ENCODE measurements around the gene SLC24A3. TPM values are rescaled to one million over a fixed set of nuclear protein-coding genes. Genes with fewer than 3 reads are reported as not detected.

SLC24A3 gene
- total and polyA plus RNA-seq, 12 donors, result 0.21 to 2.6 (median 0.84) TPM

GRCh38 chr20:19354950-19355349 is 142.5 kb downstream of the SLC24A3 start:
- peaks cover 0 to 8% (median 0%) of the 10 kb centered on the region in 7 donors for H3K27me3 ChIP-seq
- 78 to 81% methylated on average over 3 of the region's 3 CpGs for WGBS, 2 donors
- no peaks in the 10 kb centered on the region for H3K9me3 ChIP-seq
- TF ChIP-seq CTCF (IDR thresholded peaks at IDR 0.05), result no peak
- intact Hi-C loops (cut with DNase I), result no loop called here
- no peaks in the 10 kb centered on the region for H3K36me3 ChIP-seq
- no peak overlapping the region for H3K4me3 ChIP-seq
- H3K27ac ChIP-seq, result no peak overlapping the region
- H3K4me1 ChIP-seq, result no peaks in the 10 kb centered on the region
- ATAC-seq (no peak), DNase-seq (no peak)

GRCh38 chr20:19361790-19362189 is 149.3 kb downstream of the SLC24A3 start:
- intact Hi-C loops (cut with DNase I), result no loop called here
- Histone ChIP-seq H3K4me1 (peaks cover 0 to 12% (median 0%) of the 10 kb centered on the region in 9 donors), H3K27ac (no peak overlapping the region), H3K9me3 (no peaks in the 10 kb centered on the region), H3K36me3 (no peaks in the 10 kb centered on the region), H3K27me3 (no peaks in the 10 kb centered on the region), H3K4me3 (no peak overlapping the region)
- TF ChIP-seq CTCF (IDR thresholded peaks at IDR 0.05), result peak in 1 of 9 donors; percentile 17
- ATAC-seq, result no peak
- DNase-seq, result no peak
- 47 to 51% methylated on average over 3 of the region's 3 CpGs for WGBS, 2 donors

GRCh38 chr20:19363476-19363875 is 151.0 kb downstream of the SLC24A3 start:
- Histone ChIP-seq H3K27me3 (no peaks in the 10 kb centered on the region), H3K9me3 (no peaks in the 10 kb centered on the region), H3K4me3 (no peak overlapping the region), H3K36me3 (no peaks in the 10 kb centered on the region), H3K4me1 (peaks cover 0 to 12% (median 0%) of the 10 kb centered on the region in 9 donors), H3K27ac (no peak overlapping the region)
- TF ChIP-seq CTCF (IDR thresholded peaks at IDR 0.05), result no peak
- WGBS, 2 donors, result 72 to 73% methylated on average over 4 of the region's 4 CpGs
- ATAC-seq (no peak), DNase-seq (no peak)
- intact Hi-C loops (cut with DNase I), result no loop called here

- ATAC-seq, result no peak
- no peak for DNase-seq
- no peak for TF ChIP-seq CTCF (IDR thresholded peaks at IDR 0.05)
- intact Hi-C loops (cut with DNase I), result no loop called here
- Histone ChIP-seq H3K4me3 (no peak overlapping the region), H3K4me1 (peaks cover 0 to 7% (median 0%) of the 10 kb centered on the region in 9 donors), H3K36me3 (no peaks in the 10 kb centered on the region), H3K9me3 (no peaks in the 10 kb centered on the region), H3K27ac (no peak overlapping the region), H3K27me3 (no peaks in the 10 kb centered on the region)
- WGBS, 2 donors, result 70 to 75% methylated on average over 2 of the region's 2 CpGs
Observed at GRCh38 chr20:19367591-19367990, 155.1 kb downstream of the SLC24A3 start.
